Measurements from ENCODE around the gene AEBP1.

DNA sequence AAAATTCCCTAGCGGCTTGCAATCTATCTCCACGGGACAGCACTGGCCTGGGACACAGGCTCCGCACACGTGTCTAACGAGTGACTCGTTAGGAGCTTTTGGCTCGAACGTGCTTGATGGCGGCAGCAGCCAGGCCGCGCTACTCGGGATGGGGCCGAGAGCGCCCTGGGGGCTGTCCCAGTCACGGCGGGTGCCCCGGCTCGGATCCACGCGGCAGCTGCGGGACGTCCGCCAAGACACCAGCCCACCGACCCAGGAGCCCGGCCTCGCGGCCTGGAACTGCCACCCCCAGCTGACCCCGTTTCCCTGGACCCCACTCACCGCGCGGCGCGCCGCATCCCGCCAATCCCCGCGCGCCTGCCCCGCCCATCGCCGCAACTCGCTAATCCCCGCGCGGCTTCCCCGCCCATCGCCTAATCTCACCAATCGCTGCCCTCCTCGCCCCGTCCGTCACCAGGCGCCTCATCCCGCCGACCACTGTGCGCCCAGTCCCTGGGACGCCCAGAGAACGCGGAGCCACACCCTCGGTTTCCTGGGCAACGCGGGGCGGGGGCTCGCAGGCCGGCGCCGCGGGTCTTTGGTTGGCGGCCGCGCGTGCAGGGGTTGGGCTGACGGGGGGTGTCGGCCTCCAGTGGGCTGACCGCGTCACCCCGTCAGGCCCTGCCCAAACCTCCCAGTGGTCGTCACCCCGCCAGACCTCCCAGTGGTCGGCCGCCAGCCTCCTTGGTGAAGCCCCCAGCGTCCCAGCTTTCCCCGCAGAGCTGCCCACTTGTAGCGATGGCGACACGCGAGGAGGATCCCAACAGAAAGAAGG is 19.3 kb downstream of the AEBP1 start, which contains the start of gene POLD2:
- TF ChIP-seq, protein P1, sequence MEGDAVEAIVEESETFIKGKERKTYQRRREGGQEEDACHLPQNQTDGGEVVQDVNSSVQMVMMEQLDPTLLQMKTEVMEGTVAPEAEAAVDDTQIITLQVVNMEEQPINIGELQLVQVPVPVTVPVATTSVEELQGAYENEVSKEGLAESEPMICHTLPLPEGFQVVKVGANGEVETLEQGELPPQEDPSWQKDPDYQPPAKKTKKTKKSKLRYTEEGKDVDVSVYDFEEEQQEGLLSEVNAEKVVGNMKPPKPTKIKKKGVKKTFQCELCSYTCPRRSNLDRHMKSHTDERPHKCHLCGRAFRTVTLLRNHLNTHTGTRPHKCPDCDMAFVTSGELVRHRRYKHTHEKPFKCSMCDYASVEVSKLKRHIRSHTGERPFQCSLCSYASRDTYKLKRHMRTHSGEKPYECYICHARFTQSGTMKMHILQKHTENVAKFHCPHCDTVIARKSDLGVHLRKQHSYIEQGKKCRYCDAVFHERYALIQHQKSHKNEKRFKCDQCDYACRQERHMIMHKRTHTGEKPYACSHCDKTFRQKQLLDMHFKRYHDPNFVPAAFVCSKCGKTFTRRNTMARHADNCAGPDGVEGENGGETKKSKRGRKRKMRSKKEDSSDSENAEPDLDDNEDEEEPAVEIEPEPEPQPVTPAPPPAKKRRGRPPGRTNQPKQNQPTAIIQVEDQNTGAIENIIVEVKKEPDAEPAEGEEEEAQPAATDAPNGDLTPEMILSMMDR (IDR thresholded peaks at IDR 0.05): peak in 1 of 5 experiments; percentile 20
- TF ChIP-seq POLR2AphosphoS5 (IDR thresholded peaks at IDR 0.05): peak; percentile 55 to 74 (median 56)
- peak; percentile 68 for TF ChIP-seq POLR2A (IDR thresholded peaks at IDR 0.05)
